HCT116 (cell line): ENCODE results near the gene KCMF1. TPM values are rescaled to one million over a fixed set of nuclear protein-coding genes. Genes with fewer than 3 reads are reported as not detected.

Experiments used
- ATAC-seq: fragments of 200-7000 bp; cut with Tn5 transposase; 2 replicates; pipeline ENCODE4 v1.9.1; 2020; ENCODE audit warnings: mild to moderate bottlenecking, moderate library complexity
- BruUV-seq: library from RNA; stranded (reverse); fragments of 400-500 nt; replicated peaks from 2 replicates; lab custom pipeline; 2021; lab: Mats Ljungman, UMichigan
- CTCF ChIA-PET: fragments of 300-600 bp; sonication (Branson Sonifier 250); formaldehyde crosslinking; loops from one replicate; lab custom pipeline; 2021; ENCODE audit warnings: antibody characterized with exemption; lab: Charles Lee
- POLR2A ChIA-PET: fragments of 300-600, 350-600 bp; sonication (Branson Sonifier 250); formaldehyde crosslinking; loops from one replicate; lab custom pipeline; 2021; ENCODE audit warnings: antibody characterized with exemption; lab: Charles Lee
- RAD21 ChIA-PET, 2 experiments: fragments of 300-600 bp; sonication (Branson Sonifier 250); formaldehyde crosslinking; loops; one replicate each; lab custom pipeline; 2023; ENCODE audit warnings: low total read pairs in 2 of 2; ENCODE audit not compliant: uncharacterized antibody in 2 of 2, unreplicated experiment in 2 of 2, low non-redundant PET in 1 of 2; lab: Charles Lee
- DNase-seq: peaks from one replicate; pipeline ENCODE4 v3.0.0-alpha.2; 2010; ENCODE audit warnings: low read depth, low spot score
- H2AFZ ChIP-seq: fragments of 200-600 bp; shearing (Covaris generic), sonication (generic); 2 replicates; pipeline ENCODE4 v1.6.1; 2017; ENCODE audit warnings: low read depth, mixed run types, mixed read lengths, antibody characterized with exemption, low read length; ENCODE audit not compliant: poor library complexity, severe bottlenecking
- H3K27ac ChIP-seq: 2 replicates; pipeline ENCODE4 v1.5.1; 2012; ENCODE audit warnings: low read depth, low read length
- H3K27me3 ChIP-seq: fragments of 200-600 bp; sonication (generic); 2 replicates; pipeline ENCODE4 v1.6.1; 2016; ENCODE audit warnings: mixed run types, low read length, mixed read lengths; ENCODE audit not compliant: insufficient read depth
- H3K36me3 ChIP-seq, 2 experiments: fragments of 200-500 bp in 1 of 2; fragments of 200-600 bp in 1 of 2; sonication (Bioruptor generic) in 1 of 2; sonication (generic) in 1 of 2; 2 replicates each; pipeline versions ENCODE4 v1.5.1 to v1.6.1; 2014 to 2016; ENCODE audit warnings: low read length in 2 of 2, inconsistent platforms in 1 of 2, mixed read lengths in 1 of 2, mixed run types in 1 of 2; ENCODE audit not compliant: insufficient read depth in 2 of 2, control insufficient read depth in 1 of 2
- H3K4me1 ChIP-seq, 2 experiments: fragments of 200-600 bp in 1 of 2; sonication (generic) in 1 of 2; 2 replicates each; pipeline versions ENCODE4 v1.5.1 to v1.6.1; 2012 to 2017; ENCODE audit warnings: low read length in 2 of 2, inconsistent platforms in 1 of 2, mild to moderate bottlenecking in 1 of 2, mixed read lengths in 1 of 2, mixed run types in 1 of 2, moderate library complexity in 1 of 2; ENCODE audit not compliant: insufficient read depth in 2 of 2, control insufficient read depth in 1 of 2
- H3K4me2 ChIP-seq: fragments of 200-600 bp; sonication (generic); 2 replicates; pipeline ENCODE4 v1.6.1; 2017; ENCODE audit warnings: mixed run types, low read length, mixed read lengths
- H3K4me3 ChIP-seq, 2 experiments: fragments of 200-600 bp in 1 of 2; sonication (generic) in 1 of 2; replicated peaks in 1 of 2; 2 replicates each; pipeline ENCODE4 v1.5.1; 2011 to 2016; ENCODE audit warnings: low read length in 2 of 2, control low read depth in 1 of 2, low read depth in 1 of 2, mild to moderate bottlenecking in 1 of 2, mixed read lengths in 1 of 2, mixed run types in 1 of 2
- H3K79me2 ChIP-seq: fragments of 200-600 bp; sonication (generic); 2 replicates; pipeline ENCODE4 v1.6.1; 2017; ENCODE audit warnings: mild to moderate bottlenecking, mixed run types, low read length, moderate library complexity, mixed read lengths; ENCODE audit not compliant: insufficient read depth
- H3K9ac ChIP-seq: fragments of 200-600 bp; sonication (generic); 2 replicates; pipeline ENCODE4 v1.6.1; 2016; ENCODE audit warnings: low read length, mixed read lengths
- H3K9me2 ChIP-seq: fragments of 200-600 bp; sonication (generic), shearing (Covaris generic); 2 replicates; pipeline ENCODE4 v1.6.1; 2017; ENCODE audit warnings: mixed run types, mild to moderate bottlenecking, moderate library complexity; ENCODE audit not compliant: insufficient read depth
- H3K9me3 ChIP-seq, 2 experiments: fragments of 200-500 bp in 1 of 2; fragments of 200-600 bp in 1 of 2; sonication (Bioruptor generic) in 1 of 2; sonication (generic) in 1 of 2; 2 replicates each; pipeline ENCODE4 v1.6.1; 2014 to 2017; ENCODE audit warnings: low read length in 2 of 2, mixed read lengths in 2 of 2, inconsistent platforms in 1 of 2, low read depth in 1 of 2, mild to moderate bottlenecking in 1 of 2, mixed run types in 1 of 2, moderate library complexity in 1 of 2; ENCODE audit not compliant: control insufficient read depth in 1 of 2, insufficient read depth in 1 of 2
- H4K20me1 ChIP-seq: fragments of 200-600 bp; sonication (generic), shearing (Covaris generic); 2 replicates; pipeline ENCODE4 v1.6.1; 2017; ENCODE audit warnings: mixed run types, mild to moderate bottlenecking, moderate library complexity; ENCODE audit not compliant: insufficient read depth
- CBX3 ChIP-seq: IDR thresholded peaks from 2 replicates; pipeline ENCODE4 v1.6.1; 2012; ENCODE audit warnings: low read depth
- CTCF ChIP-seq, 3 experiments: fragments of 200-600 bp in 1 of 3; sonication (generic) in 1 of 3; IDR thresholded peaks in 2 of 3; conservative IDR thresholded peaks in 1 of 3; 2 replicates each; pipeline ENCODE4 v1.5.1; 2012 to 2017; ENCODE audit warnings: low read depth in 2 of 3, low read length in 2 of 3, antibody characterized with exemption in 1 of 3, borderline replicate concordance in 1 of 3, control low read depth in 1 of 3, mild to moderate bottlenecking in 1 of 3, mixed read lengths in 1 of 3, mixed run types in 1 of 3, moderate library complexity in 1 of 3; ENCODE audit not compliant: insufficient read depth in 1 of 3
- RAD21 ChIP-seq: IDR thresholded peaks from 2 replicates; pipeline ENCODE4 v1.6.1; 2012; ENCODE audit warnings: low read depth, mild to moderate bottlenecking
- SIN3A ChIP-seq: IDR thresholded peaks from 2 replicates; pipeline ENCODE4 v1.6.1; 2012; ENCODE audit warnings: low read depth
- SRF ChIP-seq: IDR thresholded peaks from 2 replicates; pipeline ENCODE4 v1.6.1; 2012; ENCODE audit warnings: low read depth
- intact Hi-C: fragments of 100-400 bp; cut with micrococcal nuclease; formaldehyde crosslinking; loops from 2 replicates; pipeline ENCODE4 v1.10.0; 2022
- total RNA-seq: library from RNA; stranded (reverse); gene quantifications from one replicate; pipeline ENCODE4 v1.2.1, GENCODE V29; 2021; ENCODE audit not compliant: unreplicated experiment

KCMF1 gene
- total RNA-seq, 1 experiment from 2014 or later: 119 TPM

DNA sequence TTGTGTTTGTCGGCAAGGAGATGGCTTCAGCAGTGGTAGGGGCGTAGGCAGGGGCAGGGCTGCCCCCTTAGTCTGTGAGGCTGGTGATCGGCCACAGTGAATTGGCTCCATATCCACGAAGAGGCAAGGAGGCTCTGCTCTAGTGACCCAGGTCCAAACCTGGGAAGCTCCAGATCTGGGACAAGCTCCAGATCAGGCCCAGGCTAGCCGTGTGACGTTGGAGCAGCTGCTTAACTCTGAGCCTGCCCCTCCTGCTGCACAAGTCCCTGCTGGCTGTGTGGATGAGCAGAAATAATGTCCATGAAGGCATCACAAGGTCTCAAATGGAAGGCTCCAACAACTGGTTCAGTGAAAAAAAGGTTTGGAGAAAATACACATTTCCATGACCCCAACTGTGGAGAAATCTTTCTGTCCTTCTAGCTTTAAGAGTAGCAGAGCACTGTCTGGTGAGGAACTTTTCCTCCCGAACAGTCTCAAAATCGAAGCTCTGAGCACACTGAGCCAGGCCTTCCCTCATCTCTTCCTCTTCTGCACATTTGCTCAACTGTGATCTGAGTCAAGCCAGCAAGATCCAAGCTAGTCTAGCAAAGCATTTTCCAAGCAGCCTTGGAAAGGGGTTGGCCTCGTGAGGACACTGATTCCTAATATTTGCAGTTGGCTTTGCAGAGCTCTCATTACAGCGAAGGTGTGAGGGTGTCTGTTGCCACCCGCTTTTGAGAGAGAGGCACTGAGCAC, 95.2 kb downstream of the KCMF1 start:
- Histone ChIP-seq H3K9me2 (no peaks in the 10 kb centered on the region), H3K27me3 (no peaks in the 10 kb centered on the region), H3K27ac (no peak overlapping the region), H2AFZ (peak overlapping the region; percentile 76), H3K4me2 (peak overlapping the region; percentile 75), H3K4me1 (peaks cover 2 to 13% of the 10 kb centered on the region in 2 experiments; a peak in 3 of 4 replicates), H3K4me3 (no peak overlapping the region), H4K20me1 (no peaks in the 10 kb centered on the region), H3K36me3 (no peaks in the 10 kb centered on the region), H3K9me3 (no peaks in the 10 kb centered on the region), H3K79me2 (no peaks in the 10 kb centered on the region), H3K9ac (no peak overlapping the region)
- intact Hi-C loops: loop anchor here (5.0 kb wide), 1 partner anchor 66 kb away; the partner anchor contains the start of gene TCF7L1
- RAD21 ChIA-PET: interaction anchor here (1.0 to 2.4 kb wide), 10 partner anchors 12 to 486 kb away, joined by 3 to 13 read pairs (median 4); no protein-coding TSS in a partner anchor
- POLR2A ChIA-PET: no interaction called here
- ATAC-seq (no peak), DNase-seq (no peak)
- BruUV-seq: no TSS peak
- TF ChIP-seq CTCF (IDR thresholded peaks at IDR 0.05 in 2 of 3, conservative IDR thresholded peaks at IDR 0.05 in 1 of 3; ENCODE audit: borderline replicate concordance in 1 of 3, insufficient read depth in 1 of 3, low read depth in 2 of 3, low read length in 2 of 3) (no peak), SIN3A (no peak), CBX3 (no peak)
- CTCF ChIA-PET: interaction anchor here (1.0 to 3.5 kb wide), 11 partner anchors 8 to 233 kb away, joined by 3 to 91 read pairs (median 8); partner anchors contain the start of gene TCF7L1

DNA sequence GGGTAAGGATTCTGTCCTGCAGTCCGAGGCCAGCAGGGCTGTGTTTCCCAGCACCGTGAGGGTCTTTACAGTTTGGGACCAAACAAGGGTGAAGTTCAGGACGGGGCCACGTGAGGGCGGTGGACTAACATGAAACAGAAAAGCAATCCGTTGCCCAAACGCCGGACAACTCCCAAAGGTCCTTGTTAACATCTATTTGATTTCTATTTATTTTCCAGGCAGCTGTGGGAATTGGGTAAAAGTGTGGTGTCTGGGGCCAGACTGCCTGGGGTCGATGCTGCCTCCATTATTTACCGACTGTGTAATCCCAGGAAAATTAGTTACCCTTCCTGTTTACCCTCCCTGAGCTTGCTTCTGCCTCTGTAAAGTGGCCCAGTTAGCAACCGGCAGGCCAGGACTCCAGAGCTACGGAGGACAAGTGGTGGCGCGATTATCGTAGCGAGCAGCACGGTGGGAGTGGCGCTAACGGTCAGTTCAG, 96.0 kb downstream of the KCMF1 start:
- H3K27me3 ChIP-seq: no peaks in the 10 kb centered on the region
- H3K4me3 ChIP-seq: peak overlapping the region; percentile 31 to 40
- TF ChIP-seq CTCF (IDR thresholded peaks at IDR 0.05 in 2 of 3, conservative IDR thresholded peaks at IDR 0.05 in 1 of 3; ENCODE audit: borderline replicate concordance in 1 of 3, insufficient read depth in 1 of 3, low read depth in 2 of 3, low read length in 2 of 3) (peak; percentile 85 to 91 (median 90)), RAD21 (peak; percentile 91), SIN3A (no peak), SRF (no peak)
- BruUV-seq: no TSS peak
- no peaks in the 10 kb centered on the region for H3K9me2 ChIP-seq
- H2AFZ ChIP-seq: peak overlapping the region; percentile 76
- no peak overlapping the region for H3K27ac ChIP-seq
- ATAC-seq: peak; percentile 91
- peaks cover 2 to 13% of the 10 kb centered on the region in 2 experiments; a peak in 3 of 4 replicates for H3K4me1 ChIP-seq
- no peaks in the 10 kb centered on the region for H4K20me1 ChIP-seq
- peak; percentile 77 for DNase-seq
- H3K79me2 ChIP-seq: no peaks in the 10 kb centered on the region
- H3K36me3 ChIP-seq: no peaks in the 10 kb centered on the region
- H3K9ac ChIP-seq: peak overlapping the region; percentile 1; the same call in 1 of the 2 replicates
- ChIA-PET POLR2A (no interaction called here), RAD21 (interaction anchor here (0.6 to 2.4 kb wide), 12 partner anchors 13 to 485 kb away, joined by 3 to 13 read pairs (median 4); partner anchors contain the start of gene TCF7L1 (in 1 of the 2)), CTCF (interaction anchor here (0.7 to 3.5 kb wide), 13 partner anchors 8 to 485 kb away, joined by 3 to 91 read pairs (median 7); partner anchors contain the start of gene TCF7L1)
- peak overlapping the region; percentile 75 for H3K4me2 ChIP-seq
- intact Hi-C loops: loop anchor here (1.0 to 5.0 kb wide), 3 partner anchors 65 to 233 kb away; partner anchors contain the start of gene TCF7L1
- no peaks in the 10 kb centered on the region for H3K9me3 ChIP-seq
